NK-92 treated with Interleukin-12 subunit alpha and Interleukin-12 subunit beta, amount 100 ng/mL, for 24 hours (cell line): Measurements from ENCODE around the gene RCL1.
"Not testable (repeated sequence)": the region's sequence is repeated elsewhere in the genome, so short reads cannot be mapped to it uniquely, and the experiment has no call there.

Experiments
- DNase-seq: peaks from one replicate; lab custom pipeline; 2025; lab: John Stamatoyannopoulos, UW

Gene RCL1

GRCh38 chr9:4886698-4887097 lies 94.0 kb downstream of the RCL1 start:
- no peak for DNase-seq

DNA sequence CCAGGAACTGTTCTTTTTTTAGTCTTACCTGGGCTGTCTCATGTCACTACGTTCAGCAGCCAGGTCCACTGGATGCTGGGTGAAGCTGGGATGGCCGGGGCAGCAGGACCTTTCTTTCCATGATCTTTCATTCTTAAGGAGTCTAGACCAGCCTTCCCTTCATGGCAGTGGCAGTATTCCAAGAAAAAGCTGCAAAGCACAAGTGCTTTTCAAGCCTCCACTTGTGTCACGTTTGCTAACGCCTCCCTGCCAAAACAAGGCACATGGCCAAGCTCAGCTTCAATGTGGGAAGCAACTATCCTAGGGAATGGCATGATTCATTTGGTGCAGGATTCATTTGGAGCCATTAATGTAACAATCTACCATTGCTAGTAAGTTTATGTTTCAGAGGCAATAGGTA lies 94.8 kb downstream of the RCL1 start:
- no peak for DNase-seq

DNA sequence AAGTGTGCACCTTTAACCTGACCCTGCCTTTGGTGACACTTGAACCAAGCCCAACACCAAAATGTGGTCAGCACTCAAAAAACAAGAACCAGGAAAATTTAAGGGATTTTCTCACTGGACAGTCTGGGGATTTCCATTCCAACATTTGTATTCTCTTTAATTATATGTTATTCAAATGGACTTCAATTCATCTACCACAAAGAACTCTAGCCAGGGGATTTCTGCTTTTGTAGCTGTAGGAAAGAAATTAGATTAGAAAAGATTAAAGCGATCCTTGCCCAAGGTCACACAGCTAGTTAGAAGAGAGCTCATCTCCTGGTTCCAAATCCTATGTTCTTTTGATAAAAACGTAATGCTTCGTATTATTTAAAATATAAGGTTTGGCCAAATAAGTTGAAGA lies 97.5 kb downstream of the RCL1 start:
- DNase-seq = no peak

DNA sequence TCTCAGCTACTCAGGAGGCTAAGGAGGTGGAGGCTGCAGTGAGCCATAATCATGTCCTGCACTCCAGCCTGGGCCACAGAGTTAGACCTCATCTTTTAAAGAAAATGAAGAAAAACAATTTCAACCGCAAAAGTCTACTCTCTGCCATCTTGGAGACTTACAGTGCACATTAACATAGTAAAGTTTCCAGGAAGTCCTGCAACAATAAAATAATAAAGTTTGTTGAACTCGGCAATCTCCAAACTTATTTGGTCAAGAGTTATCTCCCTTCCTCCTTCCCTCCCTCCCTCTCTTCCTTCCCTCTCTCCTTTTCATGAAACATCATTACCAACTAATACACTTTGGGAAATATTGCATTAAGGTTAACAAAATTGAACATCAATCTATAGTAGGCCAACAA lies 98.2 kb downstream of the RCL1 start:
- no peak for DNase-seq

GRCh38 chr9:4891674-4892073 lies 98.9 kb downstream of the RCL1 start:
- DNase-seq = no peak

DNA sequence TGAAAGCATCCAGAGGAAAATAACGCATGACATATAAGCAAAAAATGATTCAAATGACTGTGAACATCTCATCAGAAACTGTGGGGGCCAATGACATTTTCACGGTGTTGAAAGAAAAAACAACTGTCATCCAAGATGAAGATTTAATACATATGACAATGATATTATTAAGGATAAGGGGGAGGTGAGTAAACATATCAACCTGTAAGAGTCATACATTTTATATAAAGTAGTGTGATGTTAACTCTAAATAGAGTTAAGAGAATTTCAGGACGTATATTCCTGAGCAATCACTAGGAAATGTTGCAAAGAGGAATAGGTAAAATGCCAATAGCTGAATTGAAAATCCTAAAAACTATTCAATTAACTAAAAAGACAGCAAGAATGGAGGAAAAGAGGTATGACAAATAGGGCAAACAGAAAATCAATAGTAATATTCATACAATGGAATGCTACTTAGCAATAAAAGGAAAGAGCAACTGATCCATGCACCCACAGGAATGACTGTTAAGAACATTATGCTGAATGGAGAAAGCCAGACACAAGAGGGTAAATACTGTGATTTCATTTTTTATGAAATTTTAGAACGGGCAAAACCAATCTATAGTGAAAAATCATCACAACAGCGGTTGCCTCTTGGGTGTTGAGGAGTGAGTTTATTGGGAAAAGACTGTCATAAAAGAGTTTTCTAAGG lies 99.9 kb downstream of the RCL1 start:
- DNase-seq = no peak

- no peak for DNase-seq
Observed at GRCh38 chr9:4894076-4894475, 101.3 kb downstream of the RCL1 start.

DNA sequence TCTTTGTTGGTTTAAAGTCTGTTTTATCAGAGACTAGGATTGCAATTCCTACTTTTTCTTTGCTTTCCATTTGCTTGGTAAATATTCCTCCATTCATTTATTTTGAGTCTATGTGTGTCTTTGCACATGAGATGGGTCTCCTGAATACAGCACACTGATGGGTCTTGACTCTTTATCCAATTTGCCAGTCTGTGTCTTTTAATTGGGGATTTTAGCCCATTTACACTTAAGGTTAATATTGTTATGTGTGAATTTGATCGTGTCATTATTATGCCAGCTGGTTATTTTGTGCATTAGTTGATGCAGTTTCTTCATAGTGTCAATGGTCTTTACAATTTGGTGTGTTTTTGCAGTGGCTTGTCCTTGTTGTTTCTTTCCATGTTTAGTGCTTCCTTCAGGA lies 107.1 kb downstream of the RCL1 start:
- DNase-seq = not testable (repeated sequence)

DNA sequence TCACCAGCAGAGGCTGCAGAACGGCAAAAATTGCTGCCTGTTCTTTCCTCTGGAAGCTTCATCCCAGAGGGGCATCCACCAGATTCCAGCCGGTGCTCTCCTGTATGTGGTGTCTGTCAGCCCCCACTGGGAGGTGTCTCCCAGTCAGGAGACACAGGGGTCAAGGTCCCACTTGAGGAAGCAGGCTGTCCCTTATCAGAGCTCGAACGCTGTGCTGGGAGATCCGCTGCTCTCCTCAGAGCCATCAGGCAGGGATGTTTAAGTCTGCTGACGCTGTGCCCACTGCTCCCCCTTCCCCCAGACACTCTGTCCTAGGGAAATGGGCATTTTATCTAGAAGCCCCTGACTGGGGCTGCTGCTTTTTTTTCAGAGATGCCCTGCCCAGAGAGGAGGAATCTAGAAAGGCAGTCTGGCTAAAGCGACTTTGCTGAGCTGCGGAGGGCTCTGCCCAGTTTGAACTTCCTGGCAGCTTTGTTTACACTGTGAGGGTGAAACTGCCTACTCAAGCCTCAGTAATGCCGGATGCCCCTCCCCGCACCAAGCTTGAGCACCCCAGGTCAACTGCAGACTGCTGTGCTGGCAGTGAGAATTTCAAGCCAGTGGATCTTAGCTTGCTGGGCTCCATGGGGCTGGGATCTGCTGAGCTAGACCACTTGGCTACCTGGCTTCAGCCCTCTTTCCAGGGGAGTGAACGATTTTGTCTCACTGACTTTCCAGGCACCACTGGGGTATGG lies 108.8 kb downstream of the RCL1 start:
- not testable (repeated sequence) for DNase-seq

- no peak for DNase-seq
Observed at GRCh38 chr9:4902135-4902475, 109.4 kb downstream of the RCL1 start.

- no peak for DNase-seq
Observed at GRCh38 chr9:4904322-4905134, 111.8 kb downstream of the RCL1 start.

DNA sequence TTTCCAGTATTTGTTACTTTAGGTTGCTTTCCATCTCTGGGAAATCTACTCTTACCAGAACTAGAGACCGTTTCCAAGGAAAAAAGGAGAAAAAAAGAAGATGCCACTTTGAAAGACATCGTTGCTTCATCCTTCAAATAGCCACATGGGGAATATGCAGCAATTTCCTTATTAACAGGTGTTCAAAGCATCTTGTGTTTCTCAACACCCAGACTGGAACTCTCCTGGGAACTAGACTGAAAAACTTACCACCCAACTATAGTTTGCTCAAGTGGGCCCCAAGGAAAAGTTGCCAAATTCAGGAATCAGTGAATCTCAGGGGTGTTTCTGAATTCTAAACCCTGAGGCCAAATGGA lies 112.4 kb downstream of the RCL1 start:
- DNase-seq = no peak
